ENCODE data around the gene TAMALIN.

The TAMALIN gene

GRCh38 chr12:52060498-52061177, 53.9 kb downstream of the TAMALIN start:
- DNase-seq (ENCODE audit: low read depth) = no peak
- no peaks in the 10 kb centered on the region for H3K36me3 ChIP-seq (ENCODE audit: control insufficient read depth, insufficient read depth, low read length, severe bottlenecking)
- H3K27me3 ChIP-seq (replicated peaks; ENCODE audit: control insufficient read depth, insufficient read depth, low read length) = no peaks in the 10 kb centered on the region
- H3K9ac ChIP-seq (ENCODE audit: low read length) = no peak overlapping the region
- H3K9me3 ChIP-seq (ENCODE audit: control insufficient read depth, low read length) = no peaks in the 10 kb centered on the region
- no peak overlapping the region for H3K4me3 ChIP-seq (ENCODE audit: low read length)
- H3K4me1 ChIP-seq (ENCODE audit: control insufficient read depth, insufficient read depth, low read length) = peaks cover 6% of the 10 kb centered on the region

GRCh38 chr12:52061470-52062166, 54.9 kb downstream of the TAMALIN start:
- no peak overlapping the region for H3K9ac ChIP-seq (ENCODE audit: low read length)
- no peak overlapping the region for H3K4me3 ChIP-seq (ENCODE audit: low read length)
- H3K9me3 ChIP-seq (ENCODE audit: control insufficient read depth, low read length) = no peaks in the 10 kb centered on the region
- H3K4me1 ChIP-seq (ENCODE audit: control insufficient read depth, insufficient read depth, low read length) = peaks cover 3% of the 10 kb centered on the region
- no peak for DNase-seq (ENCODE audit: low read depth)
- no peaks in the 10 kb centered on the region for H3K36me3 ChIP-seq (ENCODE audit: control insufficient read depth, insufficient read depth, low read length, severe bottlenecking)
- no peaks in the 10 kb centered on the region for H3K27me3 ChIP-seq (replicated peaks; ENCODE audit: control insufficient read depth, insufficient read depth, low read length)

GRCh38 chr12:52062167-52063081, 55.7 kb downstream of the TAMALIN start:
- Histone ChIP-seq H3K4me1 (ENCODE audit: control insufficient read depth, insufficient read depth, low read length) (no peaks in the 10 kb centered on the region), H3K9ac (ENCODE audit: low read length) (no peak overlapping the region), H3K4me3 (ENCODE audit: low read length) (no peak overlapping the region), H3K27me3 (replicated peaks; ENCODE audit: control insufficient read depth, insufficient read depth, low read length) (no peaks in the 10 kb centered on the region), H3K36me3 (ENCODE audit: control insufficient read depth, insufficient read depth, low read length, severe bottlenecking) (no peaks in the 10 kb centered on the region), H3K9me3 (ENCODE audit: control insufficient read depth, low read length) (no peaks in the 10 kb centered on the region)
- no peak for DNase-seq (ENCODE audit: low read depth)

- no peaks in the 10 kb centered on the region for H3K27me3 ChIP-seq (replicated peaks; ENCODE audit: control insufficient read depth, insufficient read depth, low read length)
- H3K36me3 ChIP-seq (ENCODE audit: control insufficient read depth, insufficient read depth, low read length, severe bottlenecking) = no peaks in the 10 kb centered on the region
- DNase-seq (ENCODE audit: low read depth) = no peak
- no peak overlapping the region for H3K9ac ChIP-seq (ENCODE audit: low read length)
- no peaks in the 10 kb centered on the region for H3K9me3 ChIP-seq (ENCODE audit: control insufficient read depth, low read length)
- no peaks in the 10 kb centered on the region for H3K4me1 ChIP-seq (ENCODE audit: control insufficient read depth, insufficient read depth, low read length)
- no peak overlapping the region for H3K4me3 ChIP-seq (ENCODE audit: low read length)
Measured at GRCh38 chr12:52063082-52063924, 56.6 kb downstream of the TAMALIN start.

- Histone ChIP-seq H3K27me3 (replicated peaks; ENCODE audit: control insufficient read depth, insufficient read depth, low read length) (no peaks in the 10 kb centered on the region), H3K9me3 (ENCODE audit: control insufficient read depth, low read length) (no peaks in the 10 kb centered on the region), H3K9ac (ENCODE audit: low read length) (no peak overlapping the region), H3K4me3 (ENCODE audit: low read length) (no peak overlapping the region), H3K36me3 (ENCODE audit: control insufficient read depth, insufficient read depth, low read length, severe bottlenecking) (no peaks in the 10 kb centered on the region), H3K4me1 (ENCODE audit: control insufficient read depth, insufficient read depth, low read length) (no peaks in the 10 kb centered on the region)
- DNase-seq (ENCODE audit: low read depth) = no peak
Measured at GRCh38 chr12:52063981-52064649, 57.4 kb downstream of the TAMALIN start.
